K562 (cell line): ENCODE data around the gene C17orf114.

Experiments
- CBX2 ChIP-seq: fragments of 200-600 bp; sonication (generic); IDR thresholded peaks from one replicate; pipeline ENCODE4 v1.6.1; 2012; ENCODE audit warnings: mild to moderate bottlenecking, low read length, inconsistent platforms; ENCODE audit not compliant: insufficient read depth, poor library complexity, severe bottlenecking
- CBX3 ChIP-seq, 2 experiments: IDR thresholded peaks; 1 replicate in 1 of 2; 2 replicates in 1 of 2; pipeline ENCODE4 v1.6.1; 2012; ENCODE audit warnings: inconsistent platforms in 2 of 2, low read length in 2 of 2, borderline replicate concordance in 1 of 2, control low read depth in 1 of 2
- CHD1 ChIP-seq: fragments of 200-600 bp; sonication (generic); IDR thresholded peaks from one replicate; pipeline ENCODE4 v1.6.1; 2012; ENCODE audit warnings: mild to moderate bottlenecking, moderate library complexity, low read length, inconsistent platforms
- CREB3 ChIP-seq: fragments of 450-650 bp; conservative IDR thresholded peaks from 2 replicates; pipeline ENCODE4 v1.6.1; 2016; ENCODE audit warnings: missing genetic modification characterization, low read depth, mild to moderate bottlenecking, missing compliant biosample characterization, moderate library complexity
- DIDO1 ChIP-seq: fragments of 450-650 bp; IDR thresholded peaks from 2 replicates; pipeline ENCODE4 v1.6.1; 2016; ENCODE audit warnings: low read depth, missing biosample characterization, missing genetic modification characterization
- ELF4 ChIP-seq: fragments of 450-650 bp; formaldehyde crosslinking; IDR thresholded peaks from 2 replicates; pipeline ENCODE4 v1.4.0; 2022; ENCODE audit warnings: missing genetic modification characterization
- GATAD2A ChIP-seq: fragments of 450-650 bp; IDR thresholded peaks from 2 replicates; pipeline ENCODE4 v1.6.1; 2017
- HNRNPH1 ChIP-seq: fragments of 200-400 bp; formaldehyde crosslinking; optimal IDR thresholded peaks from 2 replicates; pipeline ENCODE3; 2017; ENCODE audit warnings: low read depth, mild to moderate bottlenecking, low read length, moderate library complexity
- MAFG ChIP-seq: fragments of 450-650 bp; conservative IDR thresholded peaks from 2 replicates; pipeline ENCODE4 v1.6.1; 2016; ENCODE audit warnings: missing genetic modification characterization, missing compliant biosample characterization
- NUFIP1 ChIP-seq: fragments of 450-650 bp; IDR thresholded peaks from 2 replicates; pipeline ENCODE4 v1.6.1; 2018; ENCODE audit not compliant: partially characterized antibody
- PHTF2 ChIP-seq: fragments of 250-450 bp; sonication (Bioruptor Pico); IDR thresholded peaks from 2 replicates; pipeline ENCODE4 v1.5.0; 2021; ENCODE audit warnings: mild to moderate bottlenecking
- SOX6 ChIP-seq: fragments of 450-650 bp; IDR thresholded peaks from 2 replicates; pipeline ENCODE4 v1.6.1; 2014; ENCODE audit warnings: mild to moderate bottlenecking
- SRSF7 ChIP-seq: fragments of 200-400 bp; formaldehyde crosslinking; optimal IDR thresholded peaks from 2 replicates; pipeline ENCODE3; 2017; ENCODE audit warnings: mild to moderate bottlenecking, low read depth, low read length
- TAL1 ChIP-seq: fragments of 450-650 bp; IDR thresholded peaks from 2 replicates; pipeline ENCODE4 v1.6.1; 2016; ENCODE audit warnings: mild to moderate bottlenecking
- ZBTB8A ChIP-seq: fragments of 450-650 bp; IDR thresholded peaks from 2 replicates; pipeline ENCODE4 v1.6.1; 2018; ENCODE audit warnings: mild to moderate bottlenecking, moderate library complexity; ENCODE audit not compliant: partially characterized antibody
- ZNF133 ChIP-seq: fragments of 250-450 bp; sonication (Bioruptor Pico); IDR thresholded peaks from 2 replicates; pipeline ENCODE4 v1.4.0; 2020; ENCODE audit warnings: mild to moderate bottlenecking
- ZNF511 ChIP-seq: sonication (generic); formaldehyde crosslinking; IDR thresholded peaks from 2 replicates; pipeline ENCODE4 v1.8.0; 2022; ENCODE audit warnings: mild to moderate bottlenecking, missing genetic modification reagents
- ZNF778 ChIP-seq: fragments of 450-650 bp; formaldehyde crosslinking; IDR thresholded peaks from 2 replicates; pipeline ENCODE4 v1.4.0; 2020; ENCODE audit warnings: mild to moderate bottlenecking, moderate library complexity
- TF ChIP-seq, protein P1 (sequence below): IDR thresholded peaks from 2 replicates; pipeline ENCODE4 v1.6.1; 2012; ENCODE audit warnings: low read depth, low read length, improper control_type of control experiment, borderline replicate concordance
- TF ChIP-seq, protein P2 (sequence below): fragments of 450-650 bp; IDR thresholded peaks from 2 replicates; pipeline ENCODE4 v1.6.1; 2018; ENCODE audit not compliant: partially characterized antibody
- TF ChIP-seq, protein P3 (sequence below): fragments of 250-450 bp; sonication (Bioruptor Pico); IDR thresholded peaks from 2 replicates; pipeline ENCODE4 v1.8.0; 2022; ENCODE audit warnings: moderate library complexity, mild to moderate bottlenecking, inconsistent platforms

Gene C17orf114

DNA sequence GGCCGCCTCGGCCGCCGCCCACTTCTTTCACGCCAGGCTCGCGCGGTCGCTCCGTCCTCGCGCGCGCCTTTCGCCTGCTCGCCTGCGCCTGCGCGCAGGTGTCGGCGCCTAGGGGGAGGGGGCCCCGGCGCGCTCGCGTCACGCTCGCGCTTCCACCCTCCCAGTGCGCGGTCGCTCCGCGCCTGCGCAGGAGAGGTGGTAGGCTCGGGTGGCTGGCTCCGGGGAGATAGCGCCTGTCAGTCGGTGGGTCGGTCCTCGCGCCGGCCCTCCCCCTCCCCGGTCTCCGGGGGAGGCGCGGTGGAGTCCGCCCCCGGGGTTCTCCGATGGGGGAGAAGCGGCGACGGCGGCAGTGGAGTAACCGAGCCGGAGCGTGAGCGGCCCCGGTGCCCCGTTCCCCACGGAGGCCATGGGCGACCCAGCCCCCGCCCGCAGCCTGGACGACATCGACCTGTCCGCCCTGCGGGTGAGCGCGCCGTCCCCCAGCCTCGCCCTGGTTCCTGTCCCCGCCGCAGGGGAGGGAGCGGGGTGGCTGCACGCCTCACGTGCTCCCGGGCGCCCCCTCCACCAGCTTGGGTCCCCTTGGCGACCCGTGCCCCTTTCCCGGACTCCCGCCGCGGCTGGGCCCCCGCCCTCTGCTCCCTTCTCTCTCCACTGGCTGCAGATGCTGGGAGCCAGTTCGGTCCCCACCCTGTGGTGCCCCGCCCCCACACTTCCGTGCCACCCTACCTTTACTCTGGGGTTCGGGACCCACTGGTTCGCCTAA is 31.2 kb upstream of the C17orf114 start, which contains the start of gene MINK1 (continued):
- TF ChIP-seq CBX2 (no peak), ZNF511 (no peak), PHTF2 (no peak), DIDO1 (tag) (no peak), ZNF133 (no peak), CBX3 (IDR thresholded peaks at IDR 0.05; ENCODE audit: borderline replicate concordance in 1 of 2, low read length in 2 of 2) (no peak), ZNF778 (CRISPR knock-in tag) (no peak), ZBTB8A (no peak), SRSF7 (no peak), HNRNPH1 (no peak), MAFG (tag) (no peak), ELF4 (no peak), NUFIP1 (no peak), CREB3 (tag) (no peak), CHD1 (peak; percentile 58), TAL1 (no peak), GATAD2A (no peak; the same call in 1 of the 2 replicates), SOX6 (0 out of 2 replicates have a peak, but pooled peaks have one; percentile 5)
- TF ChIP-seq, protein P1, sequence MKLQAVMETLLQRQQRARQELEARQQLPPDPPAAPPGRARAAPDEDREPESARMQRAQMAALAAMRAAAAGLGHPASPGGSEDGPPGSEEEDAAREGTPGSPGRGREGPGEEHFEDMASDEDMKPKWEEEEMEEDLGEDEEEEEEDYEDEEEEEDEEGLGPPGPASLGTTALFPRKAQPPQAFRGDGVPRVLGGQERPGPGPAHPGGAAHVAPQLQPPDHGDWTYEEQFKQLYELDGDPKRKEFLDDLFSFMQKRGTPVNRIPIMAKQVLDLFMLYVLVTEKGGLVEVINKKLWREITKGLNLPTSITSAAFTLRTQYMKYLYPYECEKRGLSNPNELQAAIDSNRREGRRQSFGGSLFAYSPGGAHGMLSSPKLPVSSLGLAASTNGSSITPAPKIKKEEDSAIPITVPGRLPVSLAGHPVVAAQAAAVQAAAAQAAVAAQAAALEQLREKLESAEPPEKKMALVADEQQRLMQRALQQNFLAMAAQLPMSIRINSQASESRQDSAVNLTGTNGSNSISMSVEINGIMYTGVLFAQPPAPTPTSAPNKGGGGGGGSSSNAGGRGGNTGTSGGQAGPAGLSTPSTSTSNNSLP, result no peak
- TF ChIP-seq, protein P2, sequence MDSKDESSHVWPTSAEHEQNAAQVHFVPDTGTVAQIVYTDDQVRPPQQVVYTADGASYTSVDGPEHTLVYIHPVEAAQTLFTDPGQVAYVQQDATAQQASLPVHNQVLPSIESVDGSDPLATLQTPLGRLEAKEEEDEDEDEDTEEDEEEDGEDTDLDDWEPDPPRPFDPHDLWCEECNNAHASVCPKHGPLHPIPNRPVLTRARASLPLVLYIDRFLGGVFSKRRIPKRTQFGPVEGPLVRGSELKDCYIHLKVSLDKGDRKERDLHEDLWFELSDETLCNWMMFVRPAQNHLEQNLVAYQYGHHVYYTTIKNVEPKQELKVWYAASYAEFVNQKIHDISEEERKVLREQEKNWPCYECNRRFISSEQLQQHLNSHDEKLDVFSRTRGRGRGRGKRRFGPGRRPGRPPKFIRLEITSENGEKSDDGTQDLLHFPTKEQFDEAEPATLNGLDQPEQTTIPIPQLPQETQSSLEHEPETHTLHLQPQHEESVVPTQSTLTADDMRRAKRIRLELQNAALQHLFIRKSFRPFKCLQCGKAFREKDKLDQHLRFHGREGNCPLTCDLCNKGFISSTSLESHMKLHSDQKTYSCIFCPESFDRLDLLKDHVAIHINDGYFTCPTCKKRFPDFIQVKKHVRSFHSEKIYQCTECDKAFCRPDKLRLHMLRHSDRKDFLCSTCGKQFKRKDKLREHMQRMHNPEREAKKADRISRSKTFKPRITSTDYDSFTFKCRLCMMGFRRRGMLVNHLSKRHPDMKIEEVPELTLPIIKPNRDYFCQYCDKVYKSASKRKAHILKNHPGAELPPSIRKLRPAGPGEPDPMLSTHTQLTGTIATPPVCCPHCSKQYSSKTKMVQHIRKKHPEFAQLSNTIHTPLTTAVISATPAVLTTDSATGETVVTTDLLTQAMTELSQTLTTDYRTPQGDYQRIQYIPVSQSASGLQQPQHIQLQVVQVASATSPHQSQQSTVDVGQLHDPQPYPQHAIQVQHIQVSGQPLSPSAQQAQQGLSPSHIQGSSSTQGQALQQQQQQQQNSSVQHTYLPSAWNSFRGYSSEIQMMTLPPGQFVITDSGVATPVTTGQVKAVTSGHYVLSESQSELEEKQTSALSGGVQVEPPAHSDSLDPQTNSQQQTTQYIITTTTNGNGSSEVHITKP, result peak; percentile 53
- TF ChIP-seq, protein P3, sequence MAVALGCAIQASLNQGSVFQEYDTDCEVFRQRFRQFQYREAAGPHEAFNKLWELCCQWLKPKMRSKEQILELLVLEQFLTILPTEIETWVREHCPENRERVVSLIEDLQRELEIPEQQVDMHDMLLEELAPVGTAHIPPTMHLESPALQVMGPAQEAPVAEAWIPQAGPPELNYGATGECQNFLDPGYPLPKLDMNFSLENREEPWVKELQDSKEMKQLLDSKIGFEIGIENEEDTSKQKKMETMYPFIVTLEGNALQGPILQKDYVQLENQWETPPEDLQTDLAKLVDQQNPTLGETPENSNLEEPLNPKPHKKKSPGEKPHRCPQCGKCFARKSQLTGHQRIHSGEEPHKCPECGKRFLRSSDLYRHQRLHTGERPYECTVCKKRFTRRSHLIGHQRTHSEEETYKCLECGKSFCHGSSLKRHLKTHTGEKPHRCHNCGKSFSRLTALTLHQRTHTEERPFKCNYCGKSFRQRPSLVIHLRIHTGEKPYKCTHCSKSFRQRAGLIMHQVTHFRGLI (CRISPR knock-in tag), result no peak
